ENCODE measurements around the gene IFT57.

- TF ChIP-seq CTCF (IDR thresholded peaks at IDR 0.05; ENCODE audit: insufficient read depth, low read depth, low read length) (no peak), EZH2 (IDR thresholded peaks at IDR 0.05; ENCODE audit: insufficient read depth, low read length) (no peak)
Observed at GRCh38 chr3:108181172-108181571, 41.1 kb downstream of the IFT57 start.
